HFF-Myc (cell line): ENCODE results near the gene ZAR1L.

Experiments used
- DNase-seq: peaks from one replicate; pipeline ENCODE4 v3.0.0-alpha.2; 2011; ENCODE audit warnings: low read depth; ENCODE audit errors: extremely low read depth
- H3K4me3 ChIP-seq: replicated peaks from 2 replicates; pipeline ENCODE4 v1.5.1; 2011; ENCODE audit warnings: low read depth, mild to moderate bottlenecking, control low read depth, low read length
- TF ChIP-seq, protein P1 (sequence below): IDR thresholded peaks from 2 replicates; pipeline ENCODE4 v1.5.1; 2012; ENCODE audit warnings: mild to moderate bottlenecking, low read depth, low read length, control low read depth; ENCODE audit errors: missing control alignments

Gene ZAR1L

DNA sequence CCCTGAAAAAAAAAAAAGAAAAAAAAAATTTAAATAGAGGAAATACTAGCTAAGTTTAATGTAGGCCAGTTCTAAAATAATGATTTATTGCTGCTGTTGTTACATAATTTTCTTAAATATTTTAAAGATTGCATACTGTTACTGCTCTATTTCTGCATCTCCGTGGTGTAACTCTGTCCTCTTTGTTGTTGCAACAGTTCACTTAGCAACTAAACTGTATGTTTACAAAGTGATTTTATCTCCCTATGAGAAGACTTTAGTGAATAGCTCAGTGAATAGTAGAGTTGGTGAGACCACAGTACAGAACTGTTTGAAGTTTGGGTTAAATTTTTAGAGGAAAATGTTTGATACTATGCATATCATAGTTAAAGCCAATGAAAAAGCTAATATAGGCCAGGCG is 19.5 kb upstream of the ZAR1L start:
- no peak overlapping the region for H3K4me3 ChIP-seq
- no peak for DNase-seq
- TF ChIP-seq, protein P1, sequence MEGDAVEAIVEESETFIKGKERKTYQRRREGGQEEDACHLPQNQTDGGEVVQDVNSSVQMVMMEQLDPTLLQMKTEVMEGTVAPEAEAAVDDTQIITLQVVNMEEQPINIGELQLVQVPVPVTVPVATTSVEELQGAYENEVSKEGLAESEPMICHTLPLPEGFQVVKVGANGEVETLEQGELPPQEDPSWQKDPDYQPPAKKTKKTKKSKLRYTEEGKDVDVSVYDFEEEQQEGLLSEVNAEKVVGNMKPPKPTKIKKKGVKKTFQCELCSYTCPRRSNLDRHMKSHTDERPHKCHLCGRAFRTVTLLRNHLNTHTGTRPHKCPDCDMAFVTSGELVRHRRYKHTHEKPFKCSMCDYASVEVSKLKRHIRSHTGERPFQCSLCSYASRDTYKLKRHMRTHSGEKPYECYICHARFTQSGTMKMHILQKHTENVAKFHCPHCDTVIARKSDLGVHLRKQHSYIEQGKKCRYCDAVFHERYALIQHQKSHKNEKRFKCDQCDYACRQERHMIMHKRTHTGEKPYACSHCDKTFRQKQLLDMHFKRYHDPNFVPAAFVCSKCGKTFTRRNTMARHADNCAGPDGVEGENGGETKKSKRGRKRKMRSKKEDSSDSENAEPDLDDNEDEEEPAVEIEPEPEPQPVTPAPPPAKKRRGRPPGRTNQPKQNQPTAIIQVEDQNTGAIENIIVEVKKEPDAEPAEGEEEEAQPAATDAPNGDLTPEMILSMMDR = no peak

DNA sequence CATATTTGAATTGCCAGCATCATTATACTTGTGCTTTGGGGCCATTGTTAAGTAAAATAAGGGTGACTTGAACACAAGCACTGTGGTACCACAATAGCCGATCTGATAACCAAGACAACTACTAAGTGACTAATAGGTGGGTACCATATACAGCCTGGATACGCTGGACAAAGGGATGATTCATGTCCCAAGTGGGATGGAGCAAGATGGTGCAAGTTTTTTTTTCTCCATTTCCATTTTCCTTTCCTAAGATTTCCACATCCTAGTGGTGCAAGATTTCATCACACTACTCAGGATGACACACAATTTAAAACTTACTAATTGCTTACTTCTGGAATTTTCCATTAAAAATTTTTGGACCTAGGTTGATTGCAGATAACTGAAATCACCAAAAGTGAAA is 15.3 kb upstream of the ZAR1L start:
- TF ChIP-seq, protein P1 = no peak
- no peak overlapping the region for H3K4me3 ChIP-seq
- DNase-seq = no peak

DNA sequence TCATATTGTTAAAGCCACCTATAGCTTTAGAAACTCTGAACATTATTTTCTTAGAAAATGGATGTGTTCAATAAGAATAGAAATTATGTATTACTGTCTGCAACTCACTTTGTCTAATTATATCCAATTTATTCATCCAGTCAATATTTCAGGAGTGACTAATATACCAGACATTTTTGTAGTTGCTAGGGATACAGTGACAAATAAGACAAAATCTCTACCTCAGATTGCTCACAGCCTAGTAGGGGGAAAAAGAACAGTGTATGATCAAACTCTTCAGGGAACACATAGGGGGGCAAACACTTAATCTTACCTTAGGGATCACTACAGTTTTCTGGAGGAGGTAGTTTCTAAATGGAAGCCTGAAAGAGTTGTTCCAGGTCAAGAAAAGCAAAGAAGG is 8.7 kb upstream of the ZAR1L start:
- DNase-seq = no peak
- TF ChIP-seq, protein P1 = no peak
- no peak overlapping the region for H3K4me3 ChIP-seq

DNA sequence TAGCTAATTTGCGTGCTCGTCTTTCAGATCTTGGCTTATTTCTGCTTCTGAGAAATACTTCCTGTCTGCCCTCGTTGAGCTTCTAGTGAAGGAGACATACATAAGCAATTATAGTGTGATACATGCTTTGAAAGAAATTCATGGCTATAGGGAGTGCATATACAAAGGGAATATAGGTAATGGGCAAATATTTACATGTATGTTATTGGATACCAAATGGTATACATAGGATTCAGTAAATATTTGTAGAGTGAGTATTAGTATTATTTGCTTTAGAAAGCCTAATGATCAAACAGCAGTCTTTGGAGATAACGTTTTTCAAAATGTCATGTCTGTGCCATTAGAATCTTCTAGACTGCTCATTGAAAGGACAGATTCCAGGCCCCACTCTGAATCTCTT is 5.4 kb upstream of the ZAR1L start:
- TF ChIP-seq, protein P1 = no peak
- DNase-seq = no peak
- H3K4me3 ChIP-seq = no peak overlapping the region

DNA sequence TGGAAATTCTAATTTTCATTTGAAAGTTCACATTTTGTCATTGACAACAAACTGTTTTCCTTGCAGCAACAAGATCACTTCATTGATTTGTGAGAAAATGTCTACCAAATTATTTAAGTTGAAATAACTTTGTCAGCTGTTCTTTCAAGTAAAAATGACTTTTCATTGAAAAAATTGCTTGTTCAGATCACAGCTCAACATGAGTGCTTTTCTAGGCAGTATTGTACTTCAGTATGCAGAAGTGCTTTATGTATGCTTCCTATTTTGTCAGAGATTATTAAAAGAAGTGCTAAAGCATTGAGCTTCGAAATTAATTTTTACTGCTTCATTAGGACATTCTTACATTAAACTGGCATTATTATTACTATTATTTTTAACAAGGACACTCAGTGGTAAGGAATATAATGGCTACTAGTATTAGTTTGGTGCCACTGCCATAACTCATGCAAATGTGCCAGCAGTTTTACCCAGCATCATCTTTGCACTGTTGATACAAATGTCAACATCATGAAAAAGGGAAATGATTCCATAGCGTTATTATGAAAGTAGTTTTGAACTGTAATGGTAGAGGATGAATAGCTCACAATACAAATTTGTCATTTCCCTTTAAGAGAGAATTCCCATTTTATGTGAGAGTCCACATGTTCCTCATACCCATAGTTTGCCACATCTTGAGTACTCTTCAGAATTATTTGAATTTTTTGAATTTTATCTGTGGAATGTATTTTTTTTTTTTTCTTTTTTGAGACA is 2.7 kb upstream of the ZAR1L start:
- H3K4me3 ChIP-seq = no peak overlapping the region
- no peak for DNase-seq
- TF ChIP-seq, protein P1 = no peak

DNA sequence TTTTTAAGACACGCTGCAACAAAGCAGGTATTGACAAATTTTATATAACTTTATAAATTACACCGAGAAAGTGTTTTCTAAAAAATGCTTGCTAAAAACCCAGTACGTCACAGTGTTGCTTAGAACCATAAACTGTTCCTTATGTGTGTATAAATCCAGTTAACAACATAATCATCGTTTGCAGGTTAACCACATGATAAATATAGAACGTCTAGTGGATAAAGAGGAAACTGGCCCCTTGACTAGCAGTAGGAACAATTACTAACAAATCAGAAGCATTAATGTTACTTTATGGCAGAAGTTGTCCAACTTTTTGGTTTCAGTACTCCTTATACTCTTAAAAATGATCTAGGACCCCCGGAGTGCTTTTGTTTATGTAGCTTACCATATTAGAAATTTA is 1.3 kb upstream of the ZAR1L start:
- H3K4me3 ChIP-seq = peak overlapping the region; percentile 51
- TF ChIP-seq, protein P1 = no peak
- no peak for DNase-seq

DNA sequence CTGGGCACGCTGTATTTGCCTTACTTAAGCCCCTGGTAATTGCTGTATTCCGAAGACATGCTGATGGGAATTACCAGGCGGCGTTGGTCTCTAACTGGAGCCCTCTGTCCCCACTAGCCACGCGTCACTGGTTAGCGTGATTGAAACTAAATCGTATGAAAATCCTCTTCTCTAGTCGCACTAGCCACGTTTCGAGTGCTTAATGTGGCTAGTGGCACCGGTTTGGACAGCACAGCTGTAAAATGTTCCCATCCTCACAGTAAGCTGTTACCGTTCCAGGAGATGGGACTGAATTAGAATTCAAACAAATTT is 821 bp upstream of the ZAR1L start:
- H3K4me3 ChIP-seq = peak overlapping the region; percentile 51
- TF ChIP-seq, protein P1 = no peak
- DNase-seq = no peak
